Peyer's patch (tissue), 4 donors: Measurements from ENCODE around the gene PPP1R16B. TPM values are rescaled to one million over a fixed set of nuclear protein-coding genes. Genes with fewer than 3 reads are reported as not detected.

Experiments used
- DNase-seq, 3 donors: peaks; one replicate each; pipeline ENCODE4 v3.0.0-alpha.2; 2017 to 2019
- H3K27ac ChIP-seq, 4 donors: fragments of 200-600 bp; sonication (generic); one replicate each; pipeline ENCODE4 v1.5.1; 2016 to 2019
- H3K27me3 ChIP-seq, 2 donors: fragments of 200-600 bp; sonication (generic); one replicate each; pipeline ENCODE4 v1.5.1; 2019
- H3K36me3 ChIP-seq, 3 donors: fragments of 200-600 bp; sonication (generic); one replicate each; pipeline ENCODE4 v1.5.1; 2016 to 2019
- H3K4me1 ChIP-seq, 4 donors: fragments of 200-600 bp; sonication (generic); one replicate each; pipeline ENCODE4 v1.5.1; 2016 to 2019
- H3K4me3 ChIP-seq, 4 donors: fragments of 200-600 bp; sonication (generic); 1 replicate in 3 of 4; 2 replicates in 1 of 4; pipeline ENCODE4 v1.5.1; 2016 to 2019; ENCODE audit warnings: mild to moderate bottlenecking in 1 of 4
- H3K9me3 ChIP-seq, 4 donors: fragments of 200-600 bp; sonication (generic); one replicate each; pipeline ENCODE4 v1.5.1; 2016 to 2019; ENCODE audit warnings: mild to moderate bottlenecking in 1 of 4
- POLR2A ChIP-seq, 2 donors: fragments of 450-650 bp; IDR thresholded peaks; one replicate each; pipeline ENCODE4 v1.5.1; 2017; ENCODE audit warnings: antibody characterized with exemption in 2 of 2, mild to moderate bottlenecking in 2 of 2, moderate library complexity in 2 of 2
- total RNA-seq, 4 donors: library from RNA; depleted of rRNA; stranded (reverse); fragments of >200 nt; gene quantifications; one replicate each; pipeline ENCODE4 v1.1.0, GENCODE V29; 2016
- TF ChIP-seq, protein P1 (sequence below), 6 experiments: fragments of 450-650 bp in 4 of 6; fragments of 200-600 bp in 2 of 6; sonication (generic) in 1 of 6; IDR thresholded peaks; one replicate each; pipeline ENCODE4 v1.5.1; 2017 to 2019; ENCODE audit warnings: antibody characterized with exemption in 6 of 6, mild to moderate bottlenecking in 3 of 6, moderate library complexity in 1 of 6

PPP1R16B gene
- total RNA-seq, 4 donors from 2014 or later: 3.2 to 41.3 (median 7.2) TPM

DNA sequence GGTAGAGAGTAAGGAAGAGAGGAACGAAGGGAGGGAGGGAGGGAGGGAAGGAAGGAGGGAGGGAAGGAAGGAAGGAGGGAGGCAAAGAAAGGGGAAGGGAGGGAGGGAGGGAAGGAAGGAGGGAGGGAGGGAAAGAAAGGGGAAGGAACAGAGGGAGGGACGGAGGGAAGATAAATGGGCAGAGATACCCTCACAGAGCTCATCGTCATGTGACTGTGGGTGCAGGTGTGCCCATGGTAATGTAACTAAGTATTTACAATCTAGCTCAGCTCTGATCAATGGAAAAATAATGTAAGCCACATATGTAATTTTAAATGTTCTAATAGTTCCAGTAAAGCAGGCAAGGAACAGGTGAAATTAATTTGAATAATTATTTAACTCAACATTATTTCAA lies 66.1 kb downstream of the PPP1R16B start:
- no peak overlapping the region for H3K4me3 ChIP-seq
- peak in 1 of 3 donors; percentile 63 for DNase-seq
- H3K9me3 ChIP-seq: no peaks in the 10 kb centered on the region
- TF ChIP-seq POLR2A (IDR thresholded peaks at IDR 0.05): no peak
- TF ChIP-seq, protein P1, sequence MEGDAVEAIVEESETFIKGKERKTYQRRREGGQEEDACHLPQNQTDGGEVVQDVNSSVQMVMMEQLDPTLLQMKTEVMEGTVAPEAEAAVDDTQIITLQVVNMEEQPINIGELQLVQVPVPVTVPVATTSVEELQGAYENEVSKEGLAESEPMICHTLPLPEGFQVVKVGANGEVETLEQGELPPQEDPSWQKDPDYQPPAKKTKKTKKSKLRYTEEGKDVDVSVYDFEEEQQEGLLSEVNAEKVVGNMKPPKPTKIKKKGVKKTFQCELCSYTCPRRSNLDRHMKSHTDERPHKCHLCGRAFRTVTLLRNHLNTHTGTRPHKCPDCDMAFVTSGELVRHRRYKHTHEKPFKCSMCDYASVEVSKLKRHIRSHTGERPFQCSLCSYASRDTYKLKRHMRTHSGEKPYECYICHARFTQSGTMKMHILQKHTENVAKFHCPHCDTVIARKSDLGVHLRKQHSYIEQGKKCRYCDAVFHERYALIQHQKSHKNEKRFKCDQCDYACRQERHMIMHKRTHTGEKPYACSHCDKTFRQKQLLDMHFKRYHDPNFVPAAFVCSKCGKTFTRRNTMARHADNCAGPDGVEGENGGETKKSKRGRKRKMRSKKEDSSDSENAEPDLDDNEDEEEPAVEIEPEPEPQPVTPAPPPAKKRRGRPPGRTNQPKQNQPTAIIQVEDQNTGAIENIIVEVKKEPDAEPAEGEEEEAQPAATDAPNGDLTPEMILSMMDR (IDR thresholded peaks at IDR 0.05): no peak
- no peaks in the 10 kb centered on the region for H3K27me3 ChIP-seq
- peak overlapping the region; percentile 64 to 88 (median 82) for H3K27ac ChIP-seq
- no peaks in the 10 kb centered on the region for H3K36me3 ChIP-seq
- H3K4me1 ChIP-seq: peaks cover 3 to 52% (median 35%) of the 10 kb centered on the region in 4 donors

DNA sequence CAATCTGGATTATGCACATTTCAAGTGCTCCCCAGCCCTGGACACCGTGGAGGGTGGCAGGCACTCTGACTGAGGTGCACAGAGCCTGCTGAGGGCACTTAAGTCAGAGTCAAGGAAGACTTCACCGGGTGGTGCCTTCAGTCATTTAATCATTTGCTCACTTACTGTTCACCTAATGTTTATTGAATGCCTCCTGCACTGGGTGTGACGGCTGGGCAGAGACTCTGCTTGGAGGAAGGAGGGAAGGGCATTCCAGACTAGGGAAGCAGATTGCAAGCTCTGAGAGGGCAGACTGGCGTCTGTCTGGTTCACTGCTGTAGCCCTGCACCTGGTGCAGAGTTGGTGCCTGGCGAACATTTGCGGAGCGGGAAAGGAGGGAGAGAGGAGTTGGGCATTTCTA lies 66.5 kb downstream of the PPP1R16B start:
- peak overlapping the region; percentile 64 to 88 (median 82) for H3K27ac ChIP-seq
- no peak overlapping the region for H3K4me3 ChIP-seq
- TF ChIP-seq POLR2A (IDR thresholded peaks at IDR 0.05): peak in 1 of 2 donors; percentile 43
- TF ChIP-seq, protein P1 (IDR thresholded peaks at IDR 0.05): no peak
- no peaks in the 10 kb centered on the region for H3K36me3 ChIP-seq
- H3K9me3 ChIP-seq: no peaks in the 10 kb centered on the region
- H3K27me3 ChIP-seq: no peaks in the 10 kb centered on the region
- peak in 1 of 3 donors; percentile 62 for DNase-seq
- peaks cover 3 to 56% (median 35%) of the 10 kb centered on the region in 4 donors for H3K4me1 ChIP-seq

DNA sequence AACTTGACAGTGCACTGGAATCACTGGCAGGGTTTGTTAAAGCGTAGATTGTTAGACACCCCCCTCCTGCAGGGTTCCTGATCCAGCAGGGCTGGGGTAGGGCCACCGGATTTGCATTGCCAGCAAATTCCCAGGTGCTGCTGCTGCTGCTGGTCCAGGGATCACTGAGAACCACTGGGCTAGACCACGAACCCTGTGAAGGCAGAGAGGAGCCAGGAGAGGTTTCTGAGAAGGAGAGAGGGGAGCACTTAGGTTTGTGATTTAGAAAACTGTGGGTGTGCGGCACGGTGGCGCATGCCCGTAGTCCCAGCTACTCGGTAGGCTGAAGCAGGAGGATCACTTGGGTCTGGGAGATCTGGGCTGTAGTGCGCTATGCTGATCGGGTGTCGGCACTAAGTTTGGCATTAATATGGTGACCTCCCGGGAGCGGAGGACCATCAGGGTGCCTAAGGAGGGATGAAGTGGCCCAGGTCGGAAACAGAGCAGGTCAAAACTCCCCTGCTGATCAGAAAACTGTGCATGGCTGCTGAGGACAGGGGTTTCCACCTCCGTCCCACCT lies 67.1 kb downstream of the PPP1R16B start:
- TF ChIP-seq, protein P1 (IDR thresholded peaks at IDR 0.05): no peak
- no peak for TF ChIP-seq POLR2A (IDR thresholded peaks at IDR 0.05)
- DNase-seq: no peak
- H3K27me3 ChIP-seq: no peaks in the 10 kb centered on the region
- H3K4me3 ChIP-seq: peak overlapping the region in 3 of 4 donors; percentile 1 to 26 (median 18)
- no peaks in the 10 kb centered on the region for H3K36me3 ChIP-seq
- H3K4me1 ChIP-seq: peaks cover 3 to 62% (median 35%) of the 10 kb centered on the region in 4 donors
- peak overlapping the region; percentile 64 to 88 (median 82) for H3K27ac ChIP-seq
- no peaks in the 10 kb centered on the region for H3K9me3 ChIP-seq

DNA sequence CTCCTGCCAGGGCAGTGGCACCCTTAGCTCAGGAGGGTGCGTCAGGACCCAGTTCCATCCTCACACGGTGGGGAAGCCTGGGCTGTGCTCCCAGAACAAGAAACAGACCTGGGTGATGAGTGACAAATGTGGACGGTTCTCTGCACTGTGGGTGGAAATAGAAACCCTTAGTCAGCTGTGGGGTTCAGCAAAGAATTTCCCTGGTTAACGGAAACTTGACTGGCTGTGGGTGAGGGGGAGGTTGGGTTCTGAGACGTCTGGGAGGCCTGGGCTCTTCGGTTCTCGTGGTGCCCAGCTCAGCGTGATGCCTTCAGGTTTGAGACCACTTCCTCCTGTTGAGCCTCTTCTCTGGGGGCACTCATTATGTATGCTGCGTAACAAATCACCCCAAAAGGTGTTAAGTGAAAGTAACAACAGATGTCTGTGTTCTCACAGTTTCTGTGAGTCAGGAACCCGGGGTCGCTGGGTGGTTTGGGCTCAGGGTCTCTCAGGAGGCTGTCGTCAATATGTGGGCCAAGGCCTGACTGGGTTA lies 67.6 kb downstream of the PPP1R16B start:
- peak in 2 of 3 donors; percentile 80 to 89 for DNase-seq
- H3K4me3 ChIP-seq: peak overlapping the region in 3 of 4 donors; percentile 1 to 26 (median 18)
- H3K27ac ChIP-seq: peak overlapping the region; percentile 64 to 88 (median 82)
- H3K4me1 ChIP-seq: peaks cover 3 to 65% (median 35%) of the 10 kb centered on the region in 4 donors
- H3K36me3 ChIP-seq: no peaks in the 10 kb centered on the region
- no peaks in the 10 kb centered on the region for H3K27me3 ChIP-seq
- TF ChIP-seq POLR2A (IDR thresholded peaks at IDR 0.05): no peak
- TF ChIP-seq, protein P1 (IDR thresholded peaks at IDR 0.05): no peak
- no peaks in the 10 kb centered on the region for H3K9me3 ChIP-seq

DNA sequence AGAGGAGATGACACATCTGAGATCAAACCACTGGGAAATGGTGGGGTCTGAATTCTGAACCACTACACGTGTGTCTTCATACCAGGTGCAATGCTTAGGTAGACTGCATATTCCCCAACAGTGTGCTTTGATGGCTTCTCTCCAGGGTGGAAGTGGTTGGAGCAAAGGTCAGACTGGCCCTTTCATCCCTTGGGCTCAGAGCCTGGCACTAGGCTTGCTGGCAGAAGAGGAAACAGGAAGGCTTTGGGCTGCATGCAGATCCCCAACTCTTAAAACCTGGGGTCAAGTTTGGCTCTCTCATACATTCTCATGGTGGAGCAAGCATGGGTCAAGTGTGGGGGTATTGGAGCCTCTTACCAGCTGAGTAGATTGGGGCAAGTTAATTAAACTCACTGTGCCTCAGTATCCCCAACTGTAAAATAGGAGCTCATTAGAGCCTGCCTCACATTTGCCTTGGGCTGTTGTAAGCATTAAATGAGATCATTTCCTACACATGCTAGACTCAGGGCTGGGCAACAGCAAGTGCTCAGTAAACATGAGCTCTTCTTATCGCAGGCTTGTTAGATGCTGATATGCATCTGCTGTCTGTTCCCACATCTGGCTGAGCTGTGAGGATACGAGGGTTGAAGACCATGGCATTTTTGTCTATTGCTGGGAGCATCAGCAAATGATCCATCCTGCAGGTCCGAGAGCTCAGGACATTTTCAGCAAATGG lies 69.1 kb downstream of the PPP1R16B start:
- DNase-seq: peak in 1 of 3 donors; percentile 63
- no peaks in the 10 kb centered on the region for H3K36me3 ChIP-seq
- peak overlapping the region in 3 of 4 donors; percentile 9 to 18 (median 16) for H3K4me3 ChIP-seq
- TF ChIP-seq, protein P1 (IDR thresholded peaks at IDR 0.05): no peak
- TF ChIP-seq POLR2A (IDR thresholded peaks at IDR 0.05): no peak
- H3K4me1 ChIP-seq: peaks cover 3 to 71% (median 35%) of the 10 kb centered on the region in 4 donors
- H3K9me3 ChIP-seq: no peaks in the 10 kb centered on the region
- H3K27me3 ChIP-seq: no peaks in the 10 kb centered on the region
- H3K27ac ChIP-seq: peak overlapping the region; percentile 64 to 88 (median 82)
